ENCODE data around the gene JUP. TPM values are rescaled to one million over a fixed set of nuclear protein-coding genes. Genes with fewer than 3 reads are reported as not detected.

Gene JUP
- total RNA-seq, 1 experiment from 2014 or later = 224 TPM

DNA sequence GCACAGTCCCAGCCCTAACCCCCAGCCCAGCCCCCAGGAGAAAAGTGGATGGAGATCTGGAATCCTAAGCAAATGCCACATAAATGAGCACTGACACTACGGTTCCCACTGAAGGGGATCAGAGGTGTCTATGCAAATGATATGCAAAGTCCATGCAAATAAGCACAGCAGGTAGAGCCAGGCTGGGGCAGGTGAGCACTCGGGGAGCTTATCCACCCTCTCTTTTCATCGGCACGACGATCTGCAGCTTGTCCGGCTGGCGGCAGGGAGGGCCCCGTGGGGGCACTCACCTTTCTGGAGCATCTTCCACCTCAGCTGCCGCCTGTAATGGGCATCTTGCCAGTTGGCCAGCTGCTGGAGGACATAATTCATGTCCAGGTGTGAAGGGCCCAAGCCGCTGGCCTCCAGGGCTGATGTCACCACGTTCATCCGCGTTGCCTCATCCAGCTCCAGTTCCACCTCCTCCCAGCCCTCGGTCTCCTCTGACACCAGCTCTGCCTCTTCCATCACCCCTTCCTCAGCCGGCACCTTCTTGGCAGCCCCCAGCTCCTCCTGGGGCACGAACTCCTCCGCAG, 61.9 kb downstream of the JUP start (continued):
- TF ChIP-seq, protein P1, sequence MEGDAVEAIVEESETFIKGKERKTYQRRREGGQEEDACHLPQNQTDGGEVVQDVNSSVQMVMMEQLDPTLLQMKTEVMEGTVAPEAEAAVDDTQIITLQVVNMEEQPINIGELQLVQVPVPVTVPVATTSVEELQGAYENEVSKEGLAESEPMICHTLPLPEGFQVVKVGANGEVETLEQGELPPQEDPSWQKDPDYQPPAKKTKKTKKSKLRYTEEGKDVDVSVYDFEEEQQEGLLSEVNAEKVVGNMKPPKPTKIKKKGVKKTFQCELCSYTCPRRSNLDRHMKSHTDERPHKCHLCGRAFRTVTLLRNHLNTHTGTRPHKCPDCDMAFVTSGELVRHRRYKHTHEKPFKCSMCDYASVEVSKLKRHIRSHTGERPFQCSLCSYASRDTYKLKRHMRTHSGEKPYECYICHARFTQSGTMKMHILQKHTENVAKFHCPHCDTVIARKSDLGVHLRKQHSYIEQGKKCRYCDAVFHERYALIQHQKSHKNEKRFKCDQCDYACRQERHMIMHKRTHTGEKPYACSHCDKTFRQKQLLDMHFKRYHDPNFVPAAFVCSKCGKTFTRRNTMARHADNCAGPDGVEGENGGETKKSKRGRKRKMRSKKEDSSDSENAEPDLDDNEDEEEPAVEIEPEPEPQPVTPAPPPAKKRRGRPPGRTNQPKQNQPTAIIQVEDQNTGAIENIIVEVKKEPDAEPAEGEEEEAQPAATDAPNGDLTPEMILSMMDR (IDR thresholded peaks at IDR 0.05 in 2 of 3, conservative IDR thresholded peaks at IDR 0.05 in 1 of 3; ENCODE audit: borderline replicate concordance in 1 of 3, insufficient read depth in 1 of 3, low read depth in 2 of 3, low read length in 2 of 3) = no peak
- TF ChIP-seq EGR1 (IDR thresholded peaks at IDR 0.05; ENCODE audit: low read depth) (no peak), ZFX (IDR thresholded peaks at IDR 0.05) (no peak)

DNA sequence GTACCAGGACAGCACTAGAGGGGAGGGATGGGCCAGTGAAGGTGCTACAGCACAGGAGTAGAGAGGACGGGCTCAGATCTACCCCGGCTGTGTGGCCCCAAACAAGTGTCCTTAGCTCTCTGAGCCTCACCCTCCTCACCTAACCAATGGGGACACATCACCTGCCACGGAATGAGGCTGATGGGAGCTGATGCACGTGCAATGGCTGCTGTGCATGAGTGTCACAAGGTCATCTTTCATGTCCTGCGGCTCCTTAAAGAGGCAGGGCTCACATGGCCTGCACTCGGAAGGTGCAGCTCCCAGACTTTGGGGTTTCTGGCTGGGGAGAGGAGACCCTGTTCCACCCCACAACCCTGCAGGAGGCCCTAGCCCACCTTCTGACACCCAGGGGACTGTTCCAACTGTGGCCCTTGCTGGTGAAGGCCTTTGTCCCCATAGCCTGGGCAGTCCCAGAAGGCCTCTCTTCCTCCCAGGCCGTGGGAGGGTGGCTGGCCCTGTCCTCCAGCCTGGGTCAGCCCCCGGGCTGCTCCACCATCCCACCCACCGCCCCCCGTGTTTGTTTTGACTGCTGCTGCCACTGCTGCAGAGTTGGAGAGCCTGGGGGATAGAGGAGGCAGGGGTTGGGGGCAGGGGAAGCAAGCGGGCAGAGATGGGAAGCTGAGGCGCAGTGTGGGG, 62.6 kb downstream of the JUP start:
- H3K4me2 ChIP-seq (ENCODE audit: low read length) = no peak overlapping the region
- H3K9me3 ChIP-seq (ENCODE audit: control insufficient read depth in 1 of 2, insufficient read depth in 1 of 2, low read depth in 1 of 2, low read length in 2 of 2) = no peaks in the 10 kb centered on the region
- ChIA-PET POLR2A (interaction anchor here (1.5 kb wide), 1 partner anchor 11 kb away, joined by 3 read pairs; the partner anchor contains the start of gene HAP1), CTCF (no interaction called here), RAD21 (ENCODE audit: low non-redundant PET in 1 of 2, low total read pairs in 2 of 2, uncharacterized antibody in 2 of 2, unreplicated experiment in 2 of 2) (no interaction called here)
- intact Hi-C loops (cut with micrococcal nuclease) = no loop called here
- no TSS peak for BruUV-seq (replicated peaks)
- H3K79me2 ChIP-seq (ENCODE audit: insufficient read depth, low read length) = no peaks in the 10 kb centered on the region
- H3K9ac ChIP-seq (ENCODE audit: low read length) = no peak overlapping the region
- no peak overlapping the region for H3K4me3 ChIP-seq (replicated peaks in 1 of 2; ENCODE audit: low read depth in 1 of 2, low read length in 2 of 2)
- DNase-seq (ENCODE audit: low read depth, low spot score) (no peak), ATAC-seq (no peak)
- H2AFZ ChIP-seq (ENCODE audit: low read depth, low read length, poor library complexity, severe bottlenecking) = no peak overlapping the region
- H3K27ac ChIP-seq (ENCODE audit: low read depth, low read length) = no peak overlapping the region
- no peaks in the 10 kb centered on the region for H3K9me2 ChIP-seq (ENCODE audit: insufficient read depth)
- no peak for TF ChIP-seq EZH2phosphoT487 (IDR thresholded peaks at IDR 0.05; ENCODE audit: borderline replicate concordance)
- H3K4me1 ChIP-seq (ENCODE audit: control insufficient read depth in 1 of 2, insufficient read depth in 2 of 2, low read length in 2 of 2) = no peaks in the 10 kb centered on the region
- H3K36me3 ChIP-seq (ENCODE audit: control insufficient read depth in 1 of 2, insufficient read depth in 2 of 2, low read length in 2 of 2) = no peaks in the 10 kb centered on the region
- no peaks in the 10 kb centered on the region for H4K20me1 ChIP-seq (ENCODE audit: insufficient read depth)
- H3K27me3 ChIP-seq (ENCODE audit: insufficient read depth, low read length) = no peaks in the 10 kb centered on the region

Measured in HCT116 (cell line).